ENCODE results near the gene TCP10L. TPM values are rescaled to one million over a fixed set of nuclear protein-coding genes. Genes with fewer than 3 reads are reported as not detected.

The TCP10L gene
- total and polyA plus RNA-seq, 2 of the 4 experiments (the other 2 are of a cell fraction), result 0.09 TPM; not detected in 1

GRCh38 chr21:32578107-32578691 is 7.1 kb downstream of the TCP10L start:
- no peak overlapping the region for H2BK20ac ChIP-seq (ENCODE audit: low read depth, low read length)
- intact Hi-C loops (cut with micrococcal nuclease), result no loop called here
- POLR2A ChIA-PET (ENCODE audit: unreplicated experiment), result no interaction called here
- no peak overlapping the region for H3K4me3 ChIP-seq (ENCODE audit: insufficient read depth, low read depth, low read length)
- CTCF ChIA-PET, result no interaction called here
- H3K9me3 ChIP-seq (ENCODE audit: control insufficient read depth, insufficient read depth, low read length), result no peaks in the 10 kb centered on the region
- no peak overlapping the region for H3K56ac ChIP-seq (ENCODE audit: extremely low read depth, insufficient read depth, low read length)
- no peak overlapping the region for H3K23ac ChIP-seq (ENCODE audit: low read depth, low read length)
- no peak overlapping the region for H3K4me2 ChIP-seq (ENCODE audit: low read depth, low read length)
- TF ChIP-seq USF2 (IDR thresholded peaks at IDR 0.05; ENCODE audit: low read depth, low read length) (no peak), MAZ (IDR thresholded peaks at IDR 0.05; ENCODE audit: borderline replicate concordance, low read depth, low read length) (no peak), RCOR1 (IDR thresholded peaks at IDR 0.05; ENCODE audit: insufficient replicate concordance, low read length) (no peak), CHD1 (IDR thresholded peaks at IDR 0.05; ENCODE audit: low read depth, low read length) (no peak), RAD21 (IDR thresholded peaks at IDR 0.05; ENCODE audit: low read length) (peak; percentile 38), POLR2A (IDR thresholded peaks at IDR 0.05; ENCODE audit: low read depth, low read length) (no peak), MXI1 (IDR thresholded peaks at IDR 0.05; ENCODE audit: borderline replicate concordance, low read depth, low read length) (no peak), RFX5 (IDR thresholded peaks at IDR 0.05; ENCODE audit: low read depth, low read length) (no peak), SMC3 (IDR thresholded peaks at IDR 0.05; ENCODE audit: low read depth, low read length) (no peak), BHLHE40 (IDR thresholded peaks at IDR 0.05; ENCODE audit: low read depth, low read length) (no peak), CEBPB (IDR thresholded peaks at IDR 0.05; ENCODE audit: low read depth, low read length) (no peak), NFE2L2 (IDR thresholded peaks at IDR 0.05; ENCODE audit: low read depth, low read length) (no peak), FOS (IDR thresholded peaks at IDR 0.05; ENCODE audit: low read depth, low read length) (no peak), MAFK (IDR thresholded peaks at IDR 0.05; ENCODE audit: low read depth, low read length) (no peak)
- TF ChIP-seq, protein P1, sequence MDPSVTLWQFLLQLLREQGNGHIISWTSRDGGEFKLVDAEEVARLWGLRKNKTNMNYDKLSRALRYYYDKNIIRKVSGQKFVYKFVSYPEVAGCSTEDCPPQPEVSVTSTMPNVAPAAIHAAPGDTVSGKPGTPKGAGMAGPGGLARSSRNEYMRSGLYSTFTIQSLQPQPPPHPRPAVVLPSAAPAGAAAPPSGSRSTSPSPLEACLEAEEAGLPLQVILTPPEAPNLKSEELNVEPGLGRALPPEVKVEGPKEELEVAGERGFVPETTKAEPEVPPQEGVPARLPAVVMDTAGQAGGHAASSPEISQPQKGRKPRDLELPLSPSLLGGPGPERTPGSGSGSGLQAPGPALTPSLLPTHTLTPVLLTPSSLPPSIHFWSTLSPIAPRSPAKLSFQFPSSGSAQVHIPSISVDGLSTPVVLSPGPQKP (IDR thresholded peaks at IDR 0.05; ENCODE audit: borderline replicate concordance, low read depth, low read length), result no peak
- TF ChIP-seq, protein P2, sequence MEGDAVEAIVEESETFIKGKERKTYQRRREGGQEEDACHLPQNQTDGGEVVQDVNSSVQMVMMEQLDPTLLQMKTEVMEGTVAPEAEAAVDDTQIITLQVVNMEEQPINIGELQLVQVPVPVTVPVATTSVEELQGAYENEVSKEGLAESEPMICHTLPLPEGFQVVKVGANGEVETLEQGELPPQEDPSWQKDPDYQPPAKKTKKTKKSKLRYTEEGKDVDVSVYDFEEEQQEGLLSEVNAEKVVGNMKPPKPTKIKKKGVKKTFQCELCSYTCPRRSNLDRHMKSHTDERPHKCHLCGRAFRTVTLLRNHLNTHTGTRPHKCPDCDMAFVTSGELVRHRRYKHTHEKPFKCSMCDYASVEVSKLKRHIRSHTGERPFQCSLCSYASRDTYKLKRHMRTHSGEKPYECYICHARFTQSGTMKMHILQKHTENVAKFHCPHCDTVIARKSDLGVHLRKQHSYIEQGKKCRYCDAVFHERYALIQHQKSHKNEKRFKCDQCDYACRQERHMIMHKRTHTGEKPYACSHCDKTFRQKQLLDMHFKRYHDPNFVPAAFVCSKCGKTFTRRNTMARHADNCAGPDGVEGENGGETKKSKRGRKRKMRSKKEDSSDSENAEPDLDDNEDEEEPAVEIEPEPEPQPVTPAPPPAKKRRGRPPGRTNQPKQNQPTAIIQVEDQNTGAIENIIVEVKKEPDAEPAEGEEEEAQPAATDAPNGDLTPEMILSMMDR (conservative IDR thresholded peaks at IDR 0.05; ENCODE audit: low read depth, low read length), result peak; percentile 30; the same call in 1 of the 2 replicates
- H2AK5ac ChIP-seq (ENCODE audit: low read depth, low read length), result no peak overlapping the region
- WGBS, 2 experiments (ENCODE audit: extremely low coverage in 2 of 2, insufficient read length in 1 of 2), result 44% methylated on average over 6 of the region's 15 CpGs; no CpG with 5 or more reads in 1 of the 2 experiments
- dilution Hi-C loops (cut with HindIII; ENCODE audit: low sequenced_read_pairs, unreplicated experiment), result no loop called here
- H3K4me1 ChIP-seq (ENCODE audit: control insufficient read depth, insufficient read depth, low read length), result no peaks in the 10 kb centered on the region
- H2BK5ac ChIP-seq (ENCODE audit: low read depth, low read length, poor library complexity, severe bottlenecking), result no peak overlapping the region
- no peak overlapping the region for H3K14ac ChIP-seq (replicated peaks; ENCODE audit: low read depth, low read length)
- in situ Hi-C loops (cut with MboI; ENCODE audit: low sequenced_read_pairs), result no loop called here
- no peaks in the 10 kb centered on the region for H3K9me1 ChIP-seq (ENCODE audit: insufficient read depth, low read length)
- H2BK15ac ChIP-seq (ENCODE audit: low read depth, low read length), result no peak overlapping the region
- peak; percentile 48; the same call in 1 of the 2 replicates for ATAC-seq (ENCODE audit: low read depth)
- H3K9ac ChIP-seq (ENCODE audit: low read depth, low read length), result no peak overlapping the region
- no peak overlapping the region for H3K18ac ChIP-seq (ENCODE audit: low read depth, low read length)
- no peaks in the 10 kb centered on the region for H3K36me3 ChIP-seq (ENCODE audit: control insufficient read depth, insufficient read depth, low read length)
- no peak overlapping the region for H4K5ac ChIP-seq (ENCODE audit: low read depth, low read length)
- no peak overlapping the region for H3K4ac ChIP-seq (ENCODE audit: low read depth, low read length)
- H4K91ac ChIP-seq (ENCODE audit: insufficient read depth, low read depth, low read length), result no peak overlapping the region
- BruUV-seq (replicated peaks), result no TSS peak
- H2BK120ac ChIP-seq (ENCODE audit: low read depth, low read length), result no peak overlapping the region
- H3K27ac ChIP-seq (ENCODE audit: insufficient read depth, low read length), result no peak overlapping the region
- no peak overlapping the region for H2AK9ac ChIP-seq (replicated peaks; ENCODE audit: low read depth, low read length, poor library complexity)
- no peak overlapping the region for H4K8ac ChIP-seq (ENCODE audit: low read depth in 2 of 2, low read length in 2 of 2)
- H3K27me3 ChIP-seq (ENCODE audit: control insufficient read depth, insufficient read depth, low read length), result peaks cover 46% of the 10 kb centered on the region
- no peaks in the 10 kb centered on the region for H3K79me1 ChIP-seq (ENCODE audit: low read depth in 1 of 2, low read length in 2 of 2)
- H4K20me1 ChIP-seq (ENCODE audit: insufficient read depth, low read length), result no peaks in the 10 kb centered on the region
- DNase-seq, result peak; percentile 9
- peak overlapping the region; percentile 14 for H2AFZ ChIP-seq (replicated peaks; ENCODE audit: low read length, poor library complexity)

All from IMR-90 (cell line).